Measurements from ENCODE around the gene MKX. TPM values are rescaled to one million over a fixed set of nuclear protein-coding genes. Genes with fewer than 3 reads are reported as not detected.

The MKX gene
- total RNA-seq, 1 experiment from 2014 or later = not detected

GRCh38 chr10:27743877-27744801, 1.5 kb downstream of the MKX start:
- H3K36me3 Mint-ChIP-seq (ENCODE audit: insufficient read depth, unreplicated experiment) = no peaks in the 10 kb centered on the region
- BruUV-seq (replicated peaks) = no TSS peak
- no peak overlapping the region for H3K27ac Mint-ChIP-seq (ENCODE audit: low read depth, unreplicated experiment)
- H3K27me3 Mint-ChIP-seq (ENCODE audit: insufficient read depth, unreplicated experiment) = no peaks in the 10 kb centered on the region
- H3K4me1 Mint-ChIP-seq (ENCODE audit: insufficient read depth, unreplicated experiment) = no peaks in the 10 kb centered on the region
- ChIA-PET CTCF (no interaction called here), POLR2A (interaction anchor here (0.6 kb wide), 1 partner anchor 135 kb away, joined by 3 read pairs; no protein-coding TSS in a partner anchor)
- no peak for TF ChIP-seq CTCF (IDR thresholded peaks at IDR 0.05; ENCODE audit: unreplicated experiment)
- peak overlapping the region; percentile 23 for H3K4me3 Mint-ChIP-seq (ENCODE audit: unreplicated experiment)
- no peaks in the 10 kb centered on the region for H3K9me3 Mint-ChIP-seq (ENCODE audit: unreplicated experiment)
- intact Hi-C loops (cut with micrococcal nuclease) = no loop called here
- DNase-seq (ENCODE audit: unreplicated experiment) = no peak

- BruUV-seq (replicated peaks) = no TSS peak
- H3K27me3 Mint-ChIP-seq (ENCODE audit: insufficient read depth, unreplicated experiment) = no peaks in the 10 kb centered on the region
- H3K4me3 Mint-ChIP-seq (ENCODE audit: unreplicated experiment) = peak overlapping the region; percentile 54
- CTCF ChIA-PET = interaction anchor here (0.6 to 1.0 kb wide), 5 partner anchors 14 to 506 kb away, joined by 3 to 4 read pairs (median 3); no protein-coding TSS in a partner anchor
- H3K9me3 Mint-ChIP-seq (ENCODE audit: unreplicated experiment) = no peaks in the 10 kb centered on the region
- no peak for TF ChIP-seq CTCF (IDR thresholded peaks at IDR 0.05; ENCODE audit: unreplicated experiment)
- H3K4me1 Mint-ChIP-seq (ENCODE audit: insufficient read depth, unreplicated experiment) = no peaks in the 10 kb centered on the region
- POLR2A ChIA-PET = no interaction called here
- H3K36me3 Mint-ChIP-seq (ENCODE audit: insufficient read depth, unreplicated experiment) = no peaks in the 10 kb centered on the region
- DNase-seq (ENCODE audit: unreplicated experiment) = no peak
- no peak overlapping the region for H3K27ac Mint-ChIP-seq (ENCODE audit: low read depth, unreplicated experiment)
- intact Hi-C loops (cut with micrococcal nuclease) = no loop called here
Observed at GRCh38 chr10:27743012-27743876, 2.4 kb downstream of the MKX start.

- Mint-ChIP-seq H3K4me3 (ENCODE audit: unreplicated experiment) (peak overlapping the region; percentile 54), H3K27ac (ENCODE audit: low read depth, unreplicated experiment) (no peak overlapping the region), H3K9me3 (ENCODE audit: unreplicated experiment) (no peaks in the 10 kb centered on the region), H3K27me3 (ENCODE audit: insufficient read depth, unreplicated experiment) (no peaks in the 10 kb centered on the region), H3K36me3 (ENCODE audit: insufficient read depth, unreplicated experiment) (no peaks in the 10 kb centered on the region), H3K4me1 (ENCODE audit: insufficient read depth, unreplicated experiment) (no peaks in the 10 kb centered on the region)
- intact Hi-C loops (cut with micrococcal nuclease) = loop anchor here (1.0 kb wide), 1 partner anchor 437 kb away; no protein-coding TSS in a partner anchor
- TF ChIP-seq CTCF (IDR thresholded peaks at IDR 0.05; ENCODE audit: unreplicated experiment) = peak; percentile 52
- peak; percentile 69 for DNase-seq (ENCODE audit: unreplicated experiment)
- BruUV-seq (replicated peaks) = TSS peak; percentile 83
- ChIA-PET CTCF (interaction anchor here (0.6 to 1.8 kb wide), 12 partner anchors 12 to 638 kb away, joined by 3 to 6 read pairs (median 3); no protein-coding TSS in a partner anchor), POLR2A (interaction anchor here (0.6 to 1.1 kb wide), 2 partner anchors 9 to 436 kb away, joined by 3 to 5 read pairs; no protein-coding TSS in a partner anchor)
Observed at GRCh38 chr10:27742195-27743011, 3.2 kb downstream of the MKX start.

Data from MCF 10A (cell line).